HCT116 (cell line): ENCODE data around the gene SSTR3. TPM values are rescaled to one million over a fixed set of nuclear protein-coding genes. Genes with fewer than 3 reads are reported as not detected.
A peak's percentile ranks its signal among the peaks of the same experiment; 100 is the strongest.

Experiments
- ATAC-seq: fragments of 200-7000 bp; cut with Tn5 transposase; 2 replicates; pipeline ENCODE4 v1.9.1; 2020; ENCODE audit warnings: mild to moderate bottlenecking, moderate library complexity
- BruUV-seq: library from RNA; stranded (reverse); fragments of 400-500 nt; replicated peaks from 2 replicates; lab custom pipeline; 2021; lab: Mats Ljungman, UMichigan
- CTCF ChIA-PET: fragments of 300-600 bp; sonication (Branson Sonifier 250); formaldehyde crosslinking; loops from one replicate; lab custom pipeline; 2021; ENCODE audit warnings: antibody characterized with exemption; lab: Charles Lee
- POLR2A ChIA-PET: fragments of 300-600, 350-600 bp; sonication (Branson Sonifier 250); formaldehyde crosslinking; loops from one replicate; lab custom pipeline; 2021; ENCODE audit warnings: antibody characterized with exemption; lab: Charles Lee
- RAD21 ChIA-PET, 2 experiments: fragments of 300-600 bp; sonication (Branson Sonifier 250); formaldehyde crosslinking; loops; one replicate each; lab custom pipeline; 2023; ENCODE audit warnings: low total read pairs in 2 of 2; ENCODE audit not compliant: uncharacterized antibody in 2 of 2, unreplicated experiment in 2 of 2, low non-redundant PET in 1 of 2; lab: Charles Lee
- DNase-seq: peaks from one replicate; pipeline ENCODE4 v3.0.0-alpha.2; 2010; ENCODE audit warnings: low read depth, low spot score
- H2AFZ ChIP-seq: fragments of 200-600 bp; shearing (Covaris generic), sonication (generic); 2 replicates; pipeline ENCODE4 v1.6.1; 2017; ENCODE audit warnings: low read depth, mixed run types, mixed read lengths, antibody characterized with exemption, low read length; ENCODE audit not compliant: poor library complexity, severe bottlenecking
- H3K27ac ChIP-seq: 2 replicates; pipeline ENCODE4 v1.5.1; 2012; ENCODE audit warnings: low read depth, low read length
- H3K27me3 ChIP-seq: fragments of 200-600 bp; sonication (generic); 2 replicates; pipeline ENCODE4 v1.6.1; 2016; ENCODE audit warnings: mixed run types, low read length, mixed read lengths; ENCODE audit not compliant: insufficient read depth
- H3K36me3 ChIP-seq, 2 experiments: fragments of 200-500 bp in 1 of 2; fragments of 200-600 bp in 1 of 2; sonication (Bioruptor generic) in 1 of 2; sonication (generic) in 1 of 2; 2 replicates each; pipeline versions ENCODE4 v1.5.1 to v1.6.1; 2014 to 2016; ENCODE audit warnings: low read length in 2 of 2, inconsistent platforms in 1 of 2, mixed read lengths in 1 of 2, mixed run types in 1 of 2; ENCODE audit not compliant: insufficient read depth in 2 of 2, control insufficient read depth in 1 of 2
- H3K4me1 ChIP-seq, 2 experiments: fragments of 200-600 bp in 1 of 2; sonication (generic) in 1 of 2; 2 replicates each; pipeline versions ENCODE4 v1.5.1 to v1.6.1; 2012 to 2017; ENCODE audit warnings: low read length in 2 of 2, inconsistent platforms in 1 of 2, mild to moderate bottlenecking in 1 of 2, mixed read lengths in 1 of 2, mixed run types in 1 of 2, moderate library complexity in 1 of 2; ENCODE audit not compliant: insufficient read depth in 2 of 2, control insufficient read depth in 1 of 2
- H3K4me2 ChIP-seq: fragments of 200-600 bp; sonication (generic); 2 replicates; pipeline ENCODE4 v1.6.1; 2017; ENCODE audit warnings: mixed run types, low read length, mixed read lengths
- H3K4me3 ChIP-seq, 2 experiments: fragments of 200-600 bp in 1 of 2; sonication (generic) in 1 of 2; replicated peaks in 1 of 2; 2 replicates each; pipeline ENCODE4 v1.5.1; 2011 to 2016; ENCODE audit warnings: low read length in 2 of 2, control low read depth in 1 of 2, low read depth in 1 of 2, mild to moderate bottlenecking in 1 of 2, mixed read lengths in 1 of 2, mixed run types in 1 of 2
- H3K79me2 ChIP-seq: fragments of 200-600 bp; sonication (generic); 2 replicates; pipeline ENCODE4 v1.6.1; 2017; ENCODE audit warnings: mild to moderate bottlenecking, mixed run types, low read length, moderate library complexity, mixed read lengths; ENCODE audit not compliant: insufficient read depth
- H3K9ac ChIP-seq: fragments of 200-600 bp; sonication (generic); 2 replicates; pipeline ENCODE4 v1.6.1; 2016; ENCODE audit warnings: low read length, mixed read lengths
- H3K9me2 ChIP-seq: fragments of 200-600 bp; sonication (generic), shearing (Covaris generic); 2 replicates; pipeline ENCODE4 v1.6.1; 2017; ENCODE audit warnings: mixed run types, mild to moderate bottlenecking, moderate library complexity; ENCODE audit not compliant: insufficient read depth
- H3K9me3 ChIP-seq, 2 experiments: fragments of 200-500 bp in 1 of 2; fragments of 200-600 bp in 1 of 2; sonication (Bioruptor generic) in 1 of 2; sonication (generic) in 1 of 2; 2 replicates each; pipeline ENCODE4 v1.6.1; 2014 to 2017; ENCODE audit warnings: low read length in 2 of 2, mixed read lengths in 2 of 2, inconsistent platforms in 1 of 2, low read depth in 1 of 2, mild to moderate bottlenecking in 1 of 2, mixed run types in 1 of 2, moderate library complexity in 1 of 2; ENCODE audit not compliant: control insufficient read depth in 1 of 2, insufficient read depth in 1 of 2
- H4K20me1 ChIP-seq: fragments of 200-600 bp; sonication (generic), shearing (Covaris generic); 2 replicates; pipeline ENCODE4 v1.6.1; 2017; ENCODE audit warnings: mixed run types, mild to moderate bottlenecking, moderate library complexity; ENCODE audit not compliant: insufficient read depth
- ATF3 ChIP-seq: IDR thresholded peaks from 2 replicates; pipeline ENCODE4 v1.6.1; 2012
- CBX3 ChIP-seq: IDR thresholded peaks from 2 replicates; pipeline ENCODE4 v1.6.1; 2012; ENCODE audit warnings: low read depth
- CEBPB ChIP-seq: IDR thresholded peaks from 2 replicates; pipeline ENCODE4 v1.6.1; 2012; ENCODE audit warnings: low read depth
- CTCF ChIP-seq, 3 experiments: fragments of 200-600 bp in 1 of 3; sonication (generic) in 1 of 3; IDR thresholded peaks in 2 of 3; conservative IDR thresholded peaks in 1 of 3; 2 replicates each; pipeline ENCODE4 v1.5.1; 2012 to 2017; ENCODE audit warnings: low read depth in 2 of 3, low read length in 2 of 3, antibody characterized with exemption in 1 of 3, borderline replicate concordance in 1 of 3, control low read depth in 1 of 3, mild to moderate bottlenecking in 1 of 3, mixed read lengths in 1 of 3, mixed run types in 1 of 3, moderate library complexity in 1 of 3; ENCODE audit not compliant: insufficient read depth in 1 of 3
- ELF1 ChIP-seq: IDR thresholded peaks from 2 replicates; pipeline ENCODE4 v1.6.1; 2012; ENCODE audit warnings: low read depth, borderline replicate concordance
- EZH2 ChIP-seq: fragments of 200-600 bp; sonication (generic); IDR thresholded peaks from 2 replicates; pipeline ENCODE4 v1.6.1; 2017; ENCODE audit warnings: antibody characterized with exemption, mixed run types
- EZH2phosphoT487 ChIP-seq: fragments of 200-600 bp; IDR thresholded peaks from 2 replicates; pipeline ENCODE4 v1.6.1; 2018; ENCODE audit warnings: antibody characterized with exemption, borderline replicate concordance
- JUND ChIP-seq: IDR thresholded peaks from 2 replicates; pipeline ENCODE4 v1.6.1; 2012
- MAX ChIP-seq: IDR thresholded peaks from 2 replicates; pipeline ENCODE4 v1.6.1; 2012
- POLR2A ChIP-seq: IDR thresholded peaks from 2 replicates; pipeline ENCODE4 v1.7.0; 2011; ENCODE audit warnings: borderline replicate concordance; ENCODE audit not compliant: insufficient read depth, insufficient read length; ENCODE audit errors: extremely low read depth
- POLR2AphosphoS5 ChIP-seq: IDR thresholded peaks from 2 replicates; pipeline ENCODE4 v1.6.1; 2011; ENCODE audit warnings: mild to moderate bottlenecking, low read depth, low read length, moderate library complexity
- RAD21 ChIP-seq: IDR thresholded peaks from 2 replicates; pipeline ENCODE4 v1.6.1; 2012; ENCODE audit warnings: low read depth, mild to moderate bottlenecking
- REST ChIP-seq: IDR thresholded peaks from 2 replicates; pipeline ENCODE4 v1.6.1; 2012; ENCODE audit warnings: low read depth
- SIN3A ChIP-seq: IDR thresholded peaks from 2 replicates; pipeline ENCODE4 v1.6.1; 2012; ENCODE audit warnings: low read depth
- SP1 ChIP-seq: IDR thresholded peaks from 2 replicates; pipeline ENCODE4 v1.6.1; 2012; ENCODE audit warnings: low read depth
- SRF ChIP-seq: IDR thresholded peaks from 2 replicates; pipeline ENCODE4 v1.6.1; 2012; ENCODE audit warnings: low read depth
- TCF7L2 ChIP-seq: IDR thresholded peaks from 2 replicates; pipeline ENCODE4 v1.7.0; 2011; ENCODE audit warnings: borderline replicate concordance, inconsistent platforms; ENCODE audit not compliant: insufficient read depth, insufficient read length; ENCODE audit errors: extremely low read depth
- ZBTB33 ChIP-seq: IDR thresholded peaks from 2 replicates; pipeline ENCODE4 v1.6.1; 2011; ENCODE audit warnings: mild to moderate bottlenecking, low read length, moderate library complexity; ENCODE audit not compliant: insufficient replicate concordance; ENCODE audit errors: extremely low read depth
- ZFX ChIP-seq: fragments of 450-650 bp; IDR thresholded peaks from 2 replicates; pipeline ENCODE4 v1.6.1; 2017
- intact Hi-C: fragments of 100-400 bp; cut with micrococcal nuclease; formaldehyde crosslinking; loops from 2 replicates; pipeline ENCODE4 v1.10.0; 2022
- total RNA-seq: library from RNA; stranded (reverse); gene quantifications from one replicate; pipeline ENCODE4 v1.2.1, GENCODE V29; 2021; ENCODE audit not compliant: unreplicated experiment

SSTR3 gene
- total RNA-seq, 1 experiment from 2014 or later = not detected

GRCh38 chr22:37167176-37167980, 44.9 kb downstream of the SSTR3 start:
- TF ChIP-seq EZH2 = no peak
- no peak for TF ChIP-seq TCF7L2
- no peak for TF ChIP-seq CEBPB
- no peak for TF ChIP-seq JUND
- TF ChIP-seq ELF1 = no peak
- TF ChIP-seq SIN3A = no peak
- no peak for TF ChIP-seq CBX3
- no peak for TF ChIP-seq ZBTB33
- no peak for TF ChIP-seq ATF3
- no peak for TF ChIP-seq SRF
- no peak for TF ChIP-seq SP1
- no peak for TF ChIP-seq RAD21
- no peak for TF ChIP-seq EZH2phosphoT487
- no peak for TF ChIP-seq POLR2AphosphoS5
- no peak for TF ChIP-seq MAX
- no peak for TF ChIP-seq CTCF (IDR thresholded peaks at IDR 0.05 in 2 of 3, conservative IDR thresholded peaks at IDR 0.05 in 1 of 3; ENCODE audit: borderline replicate concordance in 1 of 3, insufficient read depth in 1 of 3, low read depth in 2 of 3, low read length in 2 of 3)
- TF ChIP-seq ZFX = no peak
- TF ChIP-seq REST = no peak
- TF ChIP-seq POLR2A = no peak
- no TSS peak for BruUV-seq
- H3K36me3 ChIP-seq = no peaks in the 10 kb centered on the region
- H3K27ac ChIP-seq = no peak overlapping the region
- no peaks in the 10 kb centered on the region for H4K20me1 ChIP-seq
- intact Hi-C loops = no loop called here
- H2AFZ ChIP-seq = no peak overlapping the region
- ChIA-PET POLR2A (no interaction called here), CTCF (interaction anchor here (1.7 to 2.0 kb wide), 2 partner anchors 30 to 32 kb away, joined by 5 to 14 read pairs; no protein-coding TSS in a partner anchor), RAD21 (interaction anchor here in 1 of 2 experiments (1.4 kb wide), 1 partner anchor 30 kb away, joined by 5 read pairs; no protein-coding TSS in a partner anchor)
- no peak for ATAC-seq
- H3K9me2 ChIP-seq = no peaks in the 10 kb centered on the region
- H3K79me2 ChIP-seq = no peaks in the 10 kb centered on the region
- no peak for DNase-seq
- no peak overlapping the region for H3K4me3 ChIP-seq
- peak overlapping the region; percentile 68 for H3K4me2 ChIP-seq
- H3K27me3 ChIP-seq = no peaks in the 10 kb centered on the region
- H3K9me3 ChIP-seq = no peaks in the 10 kb centered on the region
- H3K9ac ChIP-seq = peak overlapping the region; percentile 46
- H3K4me1 ChIP-seq = peaks cover 0 to 21% of the 10 kb centered on the region in 2 experiments; a peak in 2 of 4 replicates
